ENCODE measurements around the gene PDCD1LG2. TPM values are rescaled to one million over a fixed set of nuclear protein-coding genes. Genes with fewer than 3 reads are reported as not detected.

The PDCD1LG2 gene
- total RNA-seq, 1 donor from 2014 or later = 3.3 TPM

GRCh38 chr9:5559659-5560058 is 49.3 kb downstream of the PDCD1LG2 start:
- ATAC-seq = no peak

GRCh38 chr9:5560443-5561100 is 50.2 kb downstream of the PDCD1LG2 start:
- DNase-seq (ENCODE audit: missing footprints) (no peak), ATAC-seq (no peak)
- intact Hi-C loops (cut with DNase I) = loop anchor here (5.0 kb wide), 1 partner anchor 43 kb away; no protein-coding TSS in a partner anchor

More at GRCh38 chr9:5559659-5560058, 49.3 kb downstream of the PDCD1LG2 start:
- intact Hi-C loops (cut with DNase I) = loop anchor here (5.0 kb wide), 1 partner anchor 42 kb away; no protein-coding TSS in a partner anchor
- no peak for DNase-seq (ENCODE audit: missing footprints)

GRCh38 chr9:5561828-5562488 is 51.6 kb downstream of the PDCD1LG2 start:
- ATAC-seq = no peak
- DNase-seq (ENCODE audit: missing footprints) = no peak
- intact Hi-C loops (cut with DNase I) = loop anchor here (5.0 kb wide), 1 partner anchor 45 kb away; no protein-coding TSS in a partner anchor

GRCh38 chr9:5562806-5563416 is 52.6 kb downstream of the PDCD1LG2 start:
- no peak for ATAC-seq

GRCh38 chr9:5563417-5563815 is 53.1 kb downstream of the PDCD1LG2 start:
- ATAC-seq (no peak), DNase-seq (ENCODE audit: missing footprints) (no peak)
- intact Hi-C loops (cut with DNase I) = loop anchor here (5.0 kb wide), 1 partner anchor 46 kb away; no protein-coding TSS in a partner anchor

More at GRCh38 chr9:5562806-5563416, 52.6 kb downstream of the PDCD1LG2 start:
- intact Hi-C loops (cut with DNase I) = loop anchor here (5.0 kb wide), 1 partner anchor 46 kb away; no protein-coding TSS in a partner anchor
- DNase-seq (ENCODE audit: missing footprints) = no peak

- intact Hi-C loops (cut with DNase I) = loop anchor here (5.0 kb wide), 1 partner anchor 47 kb away; no protein-coding TSS in a partner anchor
- ATAC-seq (no peak), DNase-seq (ENCODE audit: missing footprints) (no peak)
Measured at GRCh38 chr9:5563886-5564285, 53.6 kb downstream of the PDCD1LG2 start.

- intact Hi-C loops (cut with DNase I) = no loop called here
- ATAC-seq (no peak), DNase-seq (ENCODE audit: missing footprints) (no peak)
Measured at GRCh38 chr9:5566054-5566618, 55.8 kb downstream of the PDCD1LG2 start.

GRCh38 chr9:5568868-5569267 is 58.5 kb downstream of the PDCD1LG2 start:
- intact Hi-C loops (cut with DNase I) = no loop called here
- DNase-seq (ENCODE audit: missing footprints) = no peak
- ATAC-seq = no peak

- DNase-seq (ENCODE audit: missing footprints) (no peak), ATAC-seq (no peak)
- intact Hi-C loops (cut with DNase I) = no loop called here
Measured at GRCh38 chr9:5569409-5569808, 59.1 kb downstream of the PDCD1LG2 start.

- intact Hi-C loops (cut with DNase I) = no loop called here
- DNase-seq (ENCODE audit: missing footprints) (no peak), ATAC-seq (no peak)
Measured at GRCh38 chr9:5569891-5570290, 59.6 kb downstream of the PDCD1LG2 start.

GRCh38 chr9:5571629-5572232 is 61.4 kb downstream of the PDCD1LG2 start:
- intact Hi-C loops (cut with DNase I) = no loop called here
- no peak for ATAC-seq
- DNase-seq (ENCODE audit: missing footprints) = no peak

- intact Hi-C loops (cut with DNase I) = no loop called here
- ATAC-seq = no peak
- DNase-seq (ENCODE audit: missing footprints) = no peak
Measured at GRCh38 chr9:5574097-5574496, 63.8 kb downstream of the PDCD1LG2 start.

- intact Hi-C loops (cut with DNase I) = no loop called here
Measured at GRCh38 chr9:5575000-5575399, 64.7 kb downstream of the PDCD1LG2 start.

GRCh38 chr9:5577225-5577624 is 66.9 kb downstream of the PDCD1LG2 start:
- DNase-seq (ENCODE audit: missing footprints) (no peak), ATAC-seq (no peak)
- intact Hi-C loops (cut with DNase I) = no loop called here

More at GRCh38 chr9:5575000-5575399, 64.7 kb downstream of the PDCD1LG2 start:
- ATAC-seq (peak; percentile 16), DNase-seq (ENCODE audit: missing footprints) (no peak)

GRCh38 chr9:5578018-5578697 is 67.8 kb downstream of the PDCD1LG2 start:
- ATAC-seq (no peak), DNase-seq (ENCODE audit: missing footprints) (no peak)
- intact Hi-C loops (cut with DNase I) = no loop called here

- intact Hi-C loops (cut with DNase I) = no loop called here
- ATAC-seq = no peak
- no peak for DNase-seq (ENCODE audit: missing footprints)
Measured at GRCh38 chr9:5578698-5579085, 68.4 kb downstream of the PDCD1LG2 start.

GRCh38 chr9:5579881-5580280 is 69.5 kb downstream of the PDCD1LG2 start:
- DNase-seq (ENCODE audit: missing footprints) (no peak), ATAC-seq (no peak)
- intact Hi-C loops (cut with DNase I) = no loop called here

- intact Hi-C loops (cut with DNase I) = no loop called here
- DNase-seq (ENCODE audit: missing footprints) = no peak
- no peak for ATAC-seq
Measured at GRCh38 chr9:5580650-5581049, 70.3 kb downstream of the PDCD1LG2 start.
